Fibroblast of mammary gland (primary cell): ENCODE data around the gene PNPLA6.

ENCODE experiments used
- DNase-seq: peaks from one replicate; pipeline ENCODE4 v3.0.0-alpha.2; 2010; ENCODE audit warnings: low read depth
- H3K4me3 ChIP-seq: 2 replicates; pipeline ENCODE4 v1.5.1; 2011; ENCODE audit warnings: low read depth, mild to moderate bottlenecking, low read length, moderate library complexity; ENCODE audit not compliant: control insufficient read depth
- TF ChIP-seq, protein P1 (sequence below): conservative IDR thresholded peaks from 2 replicates; pipeline ENCODE4 v1.5.1; 2011; ENCODE audit warnings: low read depth, low read length, inconsistent platforms; ENCODE audit not compliant: control insufficient read depth, insufficient read depth

The PNPLA6 gene

DNA sequence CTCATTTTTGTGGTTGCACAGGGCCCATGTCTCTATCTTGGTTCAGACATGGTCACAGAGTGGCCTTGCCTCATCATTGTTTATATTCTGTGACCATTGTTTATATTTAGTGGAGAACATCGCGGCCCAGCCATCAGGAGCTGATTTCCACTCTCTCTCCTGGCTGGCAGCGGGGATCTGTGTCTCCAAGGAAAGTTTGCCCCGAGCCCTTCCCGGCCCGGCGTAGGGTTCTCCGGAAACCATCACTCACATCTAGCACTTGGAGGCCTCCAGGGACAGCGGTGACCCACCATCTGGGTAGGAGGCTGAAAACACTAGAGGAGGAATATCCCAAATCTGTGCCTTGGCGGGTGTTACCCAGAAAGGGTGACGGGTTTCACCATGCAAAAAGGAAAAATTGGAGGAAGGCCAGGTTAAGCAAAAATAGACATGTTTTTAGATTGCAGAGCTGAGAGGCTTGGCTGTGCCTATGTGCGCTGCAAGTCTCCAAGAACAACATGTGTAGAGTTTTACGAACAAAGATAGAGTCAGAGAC lies 20.3 kb upstream of the PNPLA6 start:
- TF ChIP-seq, protein P1, sequence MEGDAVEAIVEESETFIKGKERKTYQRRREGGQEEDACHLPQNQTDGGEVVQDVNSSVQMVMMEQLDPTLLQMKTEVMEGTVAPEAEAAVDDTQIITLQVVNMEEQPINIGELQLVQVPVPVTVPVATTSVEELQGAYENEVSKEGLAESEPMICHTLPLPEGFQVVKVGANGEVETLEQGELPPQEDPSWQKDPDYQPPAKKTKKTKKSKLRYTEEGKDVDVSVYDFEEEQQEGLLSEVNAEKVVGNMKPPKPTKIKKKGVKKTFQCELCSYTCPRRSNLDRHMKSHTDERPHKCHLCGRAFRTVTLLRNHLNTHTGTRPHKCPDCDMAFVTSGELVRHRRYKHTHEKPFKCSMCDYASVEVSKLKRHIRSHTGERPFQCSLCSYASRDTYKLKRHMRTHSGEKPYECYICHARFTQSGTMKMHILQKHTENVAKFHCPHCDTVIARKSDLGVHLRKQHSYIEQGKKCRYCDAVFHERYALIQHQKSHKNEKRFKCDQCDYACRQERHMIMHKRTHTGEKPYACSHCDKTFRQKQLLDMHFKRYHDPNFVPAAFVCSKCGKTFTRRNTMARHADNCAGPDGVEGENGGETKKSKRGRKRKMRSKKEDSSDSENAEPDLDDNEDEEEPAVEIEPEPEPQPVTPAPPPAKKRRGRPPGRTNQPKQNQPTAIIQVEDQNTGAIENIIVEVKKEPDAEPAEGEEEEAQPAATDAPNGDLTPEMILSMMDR: no peak
- peak overlapping the region; percentile 53 for H3K4me3 ChIP-seq
- no peak for DNase-seq

DNA sequence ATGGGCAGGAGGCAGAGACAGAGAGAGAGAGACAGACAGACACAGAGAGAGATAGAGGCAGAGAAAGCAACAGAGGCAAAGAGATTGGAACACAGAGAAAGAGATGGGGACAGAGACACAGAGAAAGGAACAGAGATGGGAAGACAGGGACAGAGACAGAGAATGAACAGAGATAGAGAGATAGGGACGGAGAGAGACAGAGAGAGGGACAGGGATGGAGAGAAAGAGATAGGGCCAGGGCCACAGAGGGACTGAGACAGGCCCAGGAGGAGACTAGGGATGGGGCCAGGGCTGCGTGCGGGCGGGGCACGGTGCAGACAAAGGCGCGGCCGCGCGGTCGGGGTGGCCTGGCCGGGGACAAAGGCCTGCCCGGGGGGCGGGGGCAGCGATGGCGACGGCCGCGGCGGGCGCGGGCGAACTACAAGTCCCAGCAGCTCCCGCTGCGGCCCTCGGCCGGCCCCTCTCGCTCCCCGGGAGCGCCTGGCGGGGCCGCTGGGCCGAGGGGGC lies 19.8 kb upstream of the PNPLA6 start, which contains the start of gene ZNF358:
TSS of gene ZNF358 (plus strand) at position 459 of the 507 bp plus-strand sequence. CDS start 3,140 bp downstream, outside the sequence.
- peak within 1 kb of the TSS; percentile 64 for H3K4me3 ChIP-seq
- TF ChIP-seq, protein P1: no peak
- peak; percentile 51 for DNase-seq

DNA sequence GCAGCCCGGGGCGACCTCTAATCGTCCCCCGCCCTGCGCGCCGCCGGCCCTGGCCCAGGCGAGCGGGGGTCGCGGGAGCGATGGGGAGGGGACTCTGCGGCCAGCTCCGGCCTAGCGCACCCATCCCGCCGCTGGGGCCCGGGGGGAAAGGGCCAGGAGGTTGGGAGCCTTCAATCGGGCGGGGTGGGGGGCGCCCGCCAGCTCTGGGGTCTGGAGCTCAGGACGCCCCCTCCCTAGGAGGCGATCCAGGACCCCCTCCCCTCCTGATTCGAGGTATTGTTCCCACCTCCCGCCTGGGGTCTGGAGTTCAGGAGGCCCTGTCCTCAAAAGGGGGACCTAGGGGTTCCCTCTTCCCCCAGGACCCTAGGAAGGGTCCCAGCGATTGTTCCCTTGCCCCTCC lies 19.2 kb upstream of the PNPLA6 start:
- peak overlapping the region; percentile 64 for H3K4me3 ChIP-seq
- TF ChIP-seq, protein P1: no peak
- DNase-seq: no peak

DNA sequence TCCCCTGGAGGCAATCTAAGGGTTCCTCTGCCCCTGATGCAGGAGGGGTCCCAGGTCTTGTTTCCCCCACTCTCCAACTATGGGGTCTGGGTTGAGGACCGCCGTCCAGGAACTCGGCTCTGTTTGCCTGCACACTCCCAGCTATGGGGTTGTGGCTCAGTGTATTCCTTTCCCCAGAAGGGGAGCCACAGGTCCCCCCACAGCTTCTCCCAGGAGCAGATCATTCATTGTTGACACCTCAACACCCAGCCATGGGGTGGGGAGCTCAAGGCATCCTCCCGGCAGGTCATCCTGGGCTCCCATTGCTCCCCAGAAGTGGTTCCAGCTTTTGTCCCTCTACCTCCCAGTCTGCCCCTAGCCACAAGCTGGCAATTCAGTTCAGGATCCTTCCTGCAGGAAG lies 18.6 kb upstream of the PNPLA6 start:
- H3K4me3 ChIP-seq: peak overlapping the region; percentile 64
- TF ChIP-seq, protein P1: no peak
- DNase-seq: no peak

DNA sequence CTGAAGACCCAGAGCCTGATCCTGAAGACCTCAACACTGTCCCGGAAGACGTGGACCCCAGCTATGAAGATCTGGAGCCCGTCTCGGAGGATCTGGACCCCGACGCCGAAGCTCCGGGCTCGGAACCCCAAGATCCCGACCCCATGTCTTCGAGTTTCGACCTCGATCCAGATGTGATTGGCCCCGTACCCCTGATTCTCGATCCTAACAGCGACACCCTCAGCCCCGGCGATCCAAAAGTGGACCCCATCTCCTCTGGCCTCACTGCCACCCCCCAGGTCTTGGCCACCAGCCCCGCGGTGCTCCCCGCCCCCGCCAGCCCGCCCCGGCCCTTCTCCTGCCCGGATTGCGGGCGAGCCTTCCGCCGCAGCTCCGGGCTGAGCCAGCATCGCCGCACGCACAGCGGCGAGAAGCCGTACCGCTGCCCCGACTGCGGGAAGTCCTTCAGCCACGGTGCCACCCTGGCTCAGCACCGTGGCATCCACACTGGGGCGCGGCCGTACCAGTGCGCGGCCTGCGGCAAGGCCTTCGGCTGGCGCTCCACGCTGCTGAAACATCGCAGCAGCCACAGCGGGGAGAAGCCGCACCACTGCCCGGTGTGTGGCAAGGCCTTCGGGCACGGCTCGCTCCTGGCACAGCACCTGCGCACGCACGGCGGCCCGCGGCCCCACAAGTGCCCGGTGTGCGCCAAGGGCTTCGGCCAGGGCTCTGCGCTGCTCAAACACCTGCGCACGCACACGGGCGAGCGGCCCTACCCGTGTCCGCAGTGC lies 16.0 kb upstream of the PNPLA6 start:
- DNase-seq: no peak
- H3K4me3 ChIP-seq: no peak overlapping the region
- TF ChIP-seq, protein P1: no peak

DNA sequence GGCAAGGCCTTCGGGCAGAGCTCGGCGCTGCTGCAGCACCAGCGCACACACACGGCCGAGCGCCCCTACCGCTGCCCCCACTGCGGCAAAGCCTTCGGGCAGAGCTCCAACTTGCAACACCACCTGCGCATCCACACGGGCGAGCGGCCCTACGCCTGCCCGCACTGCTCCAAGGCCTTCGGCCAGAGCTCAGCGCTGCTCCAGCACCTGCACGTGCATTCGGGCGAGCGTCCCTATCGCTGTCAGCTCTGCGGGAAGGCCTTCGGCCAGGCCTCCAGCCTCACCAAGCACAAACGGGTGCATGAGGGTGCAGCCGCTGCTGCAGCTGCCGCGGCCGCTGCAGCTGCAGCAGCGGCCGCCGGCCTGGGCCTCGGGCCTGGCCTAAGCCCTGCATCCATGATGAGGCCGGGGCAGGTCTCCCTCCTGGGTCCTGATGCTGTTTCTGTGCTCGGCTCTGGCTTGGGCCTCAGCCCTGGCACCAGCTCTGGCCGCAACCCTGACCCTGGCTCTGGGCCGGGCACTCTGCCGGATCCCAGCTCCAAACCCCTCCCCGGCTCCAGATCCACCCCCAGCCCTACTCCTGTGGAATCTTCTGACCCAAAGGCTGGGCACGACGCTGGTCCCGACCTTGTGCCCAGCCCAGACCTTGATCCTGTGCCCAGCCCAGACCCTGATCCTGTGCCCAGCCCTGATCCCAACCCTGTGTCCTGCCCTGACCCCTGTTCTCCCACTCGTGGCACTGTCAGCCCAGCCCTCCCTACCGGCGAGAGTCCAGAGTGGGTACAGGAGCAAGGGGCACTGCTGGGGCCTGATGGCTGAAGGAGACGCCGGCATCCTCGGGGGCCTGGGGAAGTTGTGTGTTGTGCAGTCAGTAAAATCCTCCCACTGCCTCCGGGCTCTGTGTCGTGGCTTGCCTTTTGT lies 15.1 kb upstream of the PNPLA6 start:
- no peak for DNase-seq
- TF ChIP-seq, protein P1: no peak
- H3K4me3 ChIP-seq: no peak overlapping the region
